SK-N-MC (cell line): ENCODE data around the gene ALG13.

Source experiments
- EZH2 ChIP-seq: fragments of 200-600 bp; sonication (generic); IDR thresholded peaks from one replicate; pipeline ENCODE4 v1.6.1; 2017; ENCODE audit warnings: antibody characterized with exemption
- POLR2AphosphoS5 ChIP-seq: IDR thresholded peaks from 2 replicates; pipeline ENCODE4 v1.6.1; 2012; ENCODE audit warnings: mild to moderate bottlenecking, low read depth, low read length, borderline replicate concordance

- no peak for TF ChIP-seq POLR2AphosphoS5
- TF ChIP-seq EZH2: no peak
Observed at GRCh38 chrX:111641969-111642368, 39.0 kb upstream of the ALG13 start.
